Measurements from ENCODE around the gene RAX2.

The RAX2 gene

GRCh38 chr19:3770136-3770999 is 1.7 kb downstream of the RAX2 start:
- POLR2A ChIA-PET = interaction anchor here (1.3 to 1.6 kb wide), 2 partner anchors 8 to 13 kb away, joined by 3 to 27 read pairs; partner anchors contain the start of gene MRPL54
- no peak for TF ChIP-seq FOXK2 (IDR thresholded peaks at IDR 0.05)
- TF ChIP-seq BHLHE40 (IDR thresholded peaks at IDR 0.05; ENCODE audit: borderline replicate concordance) = no peak
- no peak for TF ChIP-seq FOXM1 (IDR thresholded peaks at IDR 0.05; ENCODE audit: borderline replicate concordance)
- no peak for TF ChIP-seq HDGF (IDR thresholded peaks at IDR 0.05; ENCODE audit: borderline replicate concordance)
- no peak for TF ChIP-seq CTBP1 (IDR thresholded peaks at IDR 0.05; ENCODE audit: borderline replicate concordance)
- TF ChIP-seq ELF4 (IDR thresholded peaks at IDR 0.05) = no peak
- TF ChIP-seq ARNT (IDR thresholded peaks at IDR 0.05) = no peak
- TF ChIP-seq PKNOX1 (IDR thresholded peaks at IDR 0.05) = no peak
- TF ChIP-seq LEF1 (IDR thresholded peaks at IDR 0.05; ENCODE audit: borderline replicate concordance) = no peak
- no peak for TF ChIP-seq ZNF384 (IDR thresholded peaks at IDR 0.05)
- no peak for TF ChIP-seq SUZ12 (IDR thresholded peaks at IDR 0.05)
- TF ChIP-seq FOXA1 (IDR thresholded peaks at IDR 0.05) = no peak
- no peak for TF ChIP-seq TARDBP (IDR thresholded peaks at IDR 0.05)
- TF ChIP-seq L3MBTL2 (conservative IDR thresholded peaks at IDR 0.05) = no peak
- TF ChIP-seq NFRKB (IDR thresholded peaks at IDR 0.05) = no peak
- DNase-seq (ENCODE audit: extremely low spot score) = no peak
- CTCF ChIA-PET = no interaction called here

DNA sequence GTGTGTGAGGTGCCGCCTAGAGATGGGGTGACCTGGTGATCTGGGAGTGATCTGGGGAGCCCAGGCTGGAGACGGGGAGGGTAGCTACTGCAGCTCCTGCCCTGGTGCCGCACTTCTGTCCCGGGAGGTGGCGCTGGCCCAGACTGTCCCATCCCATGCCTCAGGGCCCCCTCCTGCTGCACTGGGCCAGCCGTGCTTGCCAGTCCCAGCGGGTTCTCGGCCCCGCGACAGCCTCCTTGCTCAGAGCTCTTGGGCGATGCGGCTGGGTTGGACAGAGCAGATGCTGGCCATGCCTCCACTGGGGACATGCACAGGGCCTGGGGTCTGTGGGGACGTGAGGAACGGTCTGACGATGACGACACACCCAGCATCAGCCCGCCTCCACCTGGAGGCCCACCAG is 2.5 kb downstream of the RAX2 start:
- ChIA-PET POLR2A (no interaction called here), CTCF (interaction anchor here (0.6 kb wide), 1 partner anchor 58 kb away, joined by 4 read pairs; no protein-coding TSS in a partner anchor)
- no peak for TF ChIP-seq CTBP1 (IDR thresholded peaks at IDR 0.05; ENCODE audit: borderline replicate concordance)
- no peak for TF ChIP-seq TARDBP (IDR thresholded peaks at IDR 0.05)
- TF ChIP-seq FOXM1 (IDR thresholded peaks at IDR 0.05; ENCODE audit: borderline replicate concordance) = no peak
- no peak for TF ChIP-seq ZNF384 (IDR thresholded peaks at IDR 0.05)
- TF ChIP-seq HDGF (IDR thresholded peaks at IDR 0.05; ENCODE audit: borderline replicate concordance) = no peak
- TF ChIP-seq NFRKB (IDR thresholded peaks at IDR 0.05) = no peak
- TF ChIP-seq SUZ12 (IDR thresholded peaks at IDR 0.05) = no peak
- TF ChIP-seq SP1 (IDR thresholded peaks at IDR 0.05) = no peak
- TF ChIP-seq FOXK2 (IDR thresholded peaks at IDR 0.05) = no peak
- no peak for TF ChIP-seq BHLHE40 (IDR thresholded peaks at IDR 0.05; ENCODE audit: borderline replicate concordance)
- TF ChIP-seq ELF4 (IDR thresholded peaks at IDR 0.05) = no peak
- TF ChIP-seq FOXA1 (IDR thresholded peaks at IDR 0.05) = no peak
- no peak for TF ChIP-seq PKNOX1 (IDR thresholded peaks at IDR 0.05)
- TF ChIP-seq L3MBTL2 (conservative IDR thresholded peaks at IDR 0.05) = no peak
- TF ChIP-seq ARNT (IDR thresholded peaks at IDR 0.05) = no peak
- no peak for TF ChIP-seq LEF1 (IDR thresholded peaks at IDR 0.05; ENCODE audit: borderline replicate concordance)
- no peak for DNase-seq (ENCODE audit: extremely low spot score)

- ChIA-PET CTCF (no interaction called here), POLR2A (no interaction called here)
- DNase-seq (ENCODE audit: extremely low spot score) = no peak
- no peak for TF ChIP-seq TARDBP (IDR thresholded peaks at IDR 0.05)
- no peak for TF ChIP-seq SP1 (IDR thresholded peaks at IDR 0.05)
- TF ChIP-seq FOXM1 (IDR thresholded peaks at IDR 0.05; ENCODE audit: borderline replicate concordance) = no peak
- no peak for TF ChIP-seq PKNOX1 (IDR thresholded peaks at IDR 0.05)
- TF ChIP-seq ZNF384 (IDR thresholded peaks at IDR 0.05) = no peak
- no peak for TF ChIP-seq SUZ12 (IDR thresholded peaks at IDR 0.05)
- no peak for TF ChIP-seq BHLHE40 (IDR thresholded peaks at IDR 0.05; ENCODE audit: borderline replicate concordance)
- TF ChIP-seq HDGF (IDR thresholded peaks at IDR 0.05; ENCODE audit: borderline replicate concordance) = no peak
- TF ChIP-seq FOXK2 (IDR thresholded peaks at IDR 0.05) = no peak
- no peak for TF ChIP-seq CTBP1 (IDR thresholded peaks at IDR 0.05; ENCODE audit: borderline replicate concordance)
- no peak for TF ChIP-seq FOXA1 (IDR thresholded peaks at IDR 0.05)
- TF ChIP-seq ELF4 (IDR thresholded peaks at IDR 0.05) = no peak
These were observed 3.3 kb downstream of the RAX2 start for GRCh38 chr19:3768748-3769099.

DNA sequence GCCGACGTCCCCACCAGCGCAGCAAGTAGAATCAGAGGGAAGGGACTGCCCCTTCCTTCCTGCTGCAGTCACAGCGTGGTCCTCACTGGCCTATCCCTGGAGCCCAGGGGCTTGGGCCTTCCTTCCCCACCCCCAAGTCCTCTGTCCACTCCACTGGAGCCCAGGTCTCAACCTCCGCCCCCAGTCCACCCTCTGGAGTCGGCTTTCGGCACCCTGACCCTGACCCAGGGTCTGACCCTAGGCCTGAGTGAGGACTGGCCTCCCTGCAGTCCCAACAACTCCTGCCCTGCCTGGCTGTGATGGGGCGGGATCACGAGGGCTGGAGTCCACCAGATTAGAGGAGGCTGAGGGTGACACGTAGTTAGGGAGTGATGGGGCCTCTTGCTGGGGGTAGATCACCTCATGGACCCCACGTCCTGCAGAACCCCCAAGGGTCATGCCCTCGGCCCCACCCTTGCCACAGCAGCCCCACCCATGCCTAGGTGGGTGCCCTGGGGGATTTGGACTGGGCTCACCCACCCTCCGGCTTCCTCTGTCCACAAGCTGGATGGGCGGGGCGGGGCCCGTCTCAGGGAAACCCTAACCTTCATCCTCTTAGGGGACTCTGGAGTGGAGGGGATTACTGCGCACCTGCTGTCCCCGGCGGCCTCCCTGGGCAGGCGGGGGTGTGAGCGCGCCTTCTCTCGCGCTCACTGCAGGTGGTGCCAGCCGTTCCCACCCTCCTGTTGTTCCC is 3.8 kb downstream of the RAX2 start:
- ChIA-PET POLR2A (no interaction called here), CTCF (no interaction called here)

More for the DNA sequence above, 3.8 kb downstream of the RAX2 start:
- TF ChIP-seq SUZ12 (IDR thresholded peaks at IDR 0.05) (no peak), NFRKB (IDR thresholded peaks at IDR 0.05) (no peak), TARDBP (IDR thresholded peaks at IDR 0.05) (no peak), ARNT (IDR thresholded peaks at IDR 0.05) (no peak), PKNOX1 (IDR thresholded peaks at IDR 0.05) (no peak), FOXA1 (IDR thresholded peaks at IDR 0.05) (no peak), CTBP1 (IDR thresholded peaks at IDR 0.05; ENCODE audit: borderline replicate concordance) (no peak), BHLHE40 (IDR thresholded peaks at IDR 0.05; ENCODE audit: borderline replicate concordance) (no peak), L3MBTL2 (conservative IDR thresholded peaks at IDR 0.05) (no peak), FOXM1 (IDR thresholded peaks at IDR 0.05; ENCODE audit: borderline replicate concordance) (no peak), LEF1 (IDR thresholded peaks at IDR 0.05; ENCODE audit: borderline replicate concordance) (no peak), SP1 (IDR thresholded peaks at IDR 0.05) (no peak), ZNF384 (IDR thresholded peaks at IDR 0.05) (no peak), ELF4 (IDR thresholded peaks at IDR 0.05) (no peak), FOXK2 (IDR thresholded peaks at IDR 0.05) (no peak)
- DNase-seq (ENCODE audit: extremely low spot score) = no peak
